DMS53 treated with DMSO at 0.1 percent for 48 hours (cell line): ENCODE measurements around the gene SIRT7.
"Not testable (repeated sequence)": the region's sequence is repeated elsewhere in the genome, so short reads cannot be mapped to it uniquely, and the experiment has no call there.

Source experiments
- DNase-seq: peaks from one replicate; lab custom pipeline; 2025; ENCODE audit not compliant: unreplicated experiment; lab: John Stamatoyannopoulos, UW

The SIRT7 gene

DNA sequence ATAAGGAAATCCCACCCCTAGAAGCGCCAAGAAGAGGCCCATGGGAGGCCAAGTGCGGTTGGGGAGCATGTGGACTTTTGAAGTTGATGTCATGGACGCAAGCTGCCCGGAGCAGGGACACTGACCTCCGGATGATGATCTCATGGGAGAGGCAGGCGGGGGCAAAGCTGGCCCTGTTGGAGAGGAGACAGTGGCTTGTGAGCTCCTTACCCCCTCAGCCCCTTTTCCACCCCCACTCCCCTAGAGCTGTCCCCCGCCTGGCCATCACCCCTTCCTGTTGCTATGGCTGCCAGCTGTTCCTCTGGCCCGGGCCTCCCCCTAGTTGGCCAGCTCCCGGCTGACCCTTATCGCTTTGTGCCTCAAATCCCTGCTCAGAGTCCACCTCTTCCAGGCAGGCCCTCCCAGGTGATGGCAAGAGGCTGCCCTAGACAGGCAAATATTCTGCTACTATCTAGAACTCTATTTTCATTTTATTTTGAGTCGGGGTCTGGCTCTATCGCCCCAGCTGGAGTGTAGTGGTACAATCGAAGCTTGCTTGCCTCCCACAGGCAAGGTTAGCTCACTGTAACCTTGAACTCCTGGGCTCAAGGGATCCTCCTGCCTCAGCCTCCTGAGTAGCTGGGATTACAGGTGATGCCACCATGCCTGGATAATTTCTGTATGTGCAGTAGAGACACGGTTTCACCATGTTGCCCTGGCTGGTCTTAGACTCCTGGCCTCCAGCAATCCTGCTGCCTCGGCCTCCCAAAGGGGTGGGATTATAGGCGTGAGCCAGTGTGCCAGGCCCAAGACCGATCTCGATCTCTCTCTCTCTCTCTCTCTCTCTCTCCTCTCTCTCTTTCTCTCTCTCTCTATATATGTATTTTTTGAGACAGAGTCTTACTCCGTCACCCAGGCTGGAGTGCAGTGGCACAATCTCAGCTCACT lies 36.4 kb upstream of the SIRT7 start:
- DNase-seq: no peak

- DNase-seq: not testable (repeated sequence)
Measured at GRCh38 chr17:81953443-81953842, 35.5 kb upstream of the SIRT7 start.

DNA sequence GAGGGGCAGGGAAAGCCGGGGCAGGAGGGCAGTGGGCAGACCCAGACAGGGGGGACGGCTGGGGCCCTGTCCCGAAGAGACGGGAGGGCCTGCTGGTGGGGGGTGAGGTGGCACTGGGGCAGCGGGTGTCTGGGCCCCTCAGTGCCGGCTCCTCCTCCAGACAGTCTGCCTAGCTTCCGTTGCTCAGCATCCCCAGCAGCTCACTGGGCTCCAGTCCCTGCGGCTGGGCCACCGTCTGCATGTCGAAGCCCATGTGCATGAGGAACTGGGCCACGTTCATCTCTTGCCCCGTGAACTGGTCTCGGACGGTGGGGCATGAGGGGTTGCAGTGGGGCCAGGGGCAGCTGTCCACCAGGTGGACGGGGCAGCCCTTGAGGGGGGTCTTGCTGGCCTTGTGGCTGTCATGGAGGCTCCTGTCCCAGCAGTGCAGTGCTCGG lies 34.8 kb upstream of the SIRT7 start:
- DNase-seq: no peak

GRCh38 chr17:81951785-81952684 lies 34.1 kb upstream of the SIRT7 start:
- DNase-seq: no peak

DNA sequence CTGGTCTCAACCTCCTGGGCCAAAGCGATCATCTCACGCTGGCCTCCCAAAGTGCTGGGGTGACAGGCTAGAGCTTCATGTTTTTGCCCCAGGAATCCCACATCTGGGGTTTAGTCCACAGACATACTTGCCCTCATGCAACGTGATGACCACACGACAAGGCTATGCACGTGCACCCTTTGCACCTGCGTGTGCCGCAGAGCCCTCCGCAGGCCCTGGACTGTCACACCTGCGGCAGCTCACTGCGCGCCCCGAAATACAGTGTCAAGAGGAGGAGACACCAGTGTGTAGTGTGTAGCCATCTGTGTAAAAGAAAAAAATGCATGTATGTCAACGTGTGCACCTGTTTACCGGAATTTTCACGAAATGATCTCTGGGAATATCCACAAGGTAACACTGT lies 32.5 kb upstream of the SIRT7 start:
- no peak for DNase-seq

DNA sequence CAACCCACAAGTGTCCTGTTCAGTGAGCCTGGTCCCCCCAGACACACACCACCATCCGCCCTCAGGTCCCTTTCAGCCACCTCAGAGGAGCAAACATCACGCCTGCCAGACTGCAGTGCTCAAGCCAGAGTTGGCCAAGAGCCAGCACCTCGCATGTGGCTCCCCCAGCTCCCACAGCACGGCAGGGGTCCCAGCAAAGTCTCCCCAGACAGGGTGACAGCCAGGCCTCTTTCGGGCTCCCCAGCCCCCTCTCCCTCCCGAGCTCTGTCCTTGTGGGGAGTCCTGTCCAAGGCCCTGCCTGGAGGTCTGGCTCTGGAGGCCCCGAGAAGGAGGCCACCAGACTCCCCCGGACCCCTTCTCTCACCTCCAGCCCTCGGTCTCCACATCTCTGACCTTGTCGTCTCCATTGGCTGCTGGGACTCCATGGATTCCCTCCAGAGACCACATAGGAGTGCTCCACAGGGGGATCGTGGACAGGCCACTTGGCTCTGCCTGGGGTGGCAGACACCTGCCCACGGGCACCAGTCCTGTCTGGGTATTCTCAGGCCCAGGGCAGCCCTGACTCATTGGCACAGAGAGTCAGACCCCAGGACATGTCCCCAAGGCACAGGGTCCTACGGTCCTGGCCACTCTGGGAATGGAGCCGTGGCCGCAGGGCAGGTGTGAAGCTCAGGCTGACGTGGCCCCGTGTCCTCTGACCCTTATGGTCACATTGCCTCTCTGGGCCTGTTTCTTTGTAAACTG lies 30.8 kb upstream of the SIRT7 start:
- DNase-seq: no peak

GRCh38 chr17:81947189-81947588 lies 29.2 kb upstream of the SIRT7 start, which contains the start of gene MYADML2:
Gene MYADML2, minus strand, starts transcription at chr17:81947233. Its CDS starts 5,492 bp downstream, at chr17:81941741.
- DNase-seq: no peak

- DNase-seq: no peak
Measured at GRCh38 chr17:81944858-81945257, 26.9 kb upstream of the SIRT7 start.

- DNase-seq: no peak
Measured at GRCh38 chr17:81942167-81942553, 24.2 kb upstream of the SIRT7 start.

- no peak for DNase-seq
Measured at GRCh38 chr17:81941484-81942166, 23.6 kb upstream of the SIRT7 start.

GRCh38 chr17:81940538-81941483 lies 22.8 kb upstream of the SIRT7 start:
- DNase-seq: no peak

GRCh38 chr17:81939881-81940385 lies 22.0 kb upstream of the SIRT7 start:
- DNase-seq: no peak

DNA sequence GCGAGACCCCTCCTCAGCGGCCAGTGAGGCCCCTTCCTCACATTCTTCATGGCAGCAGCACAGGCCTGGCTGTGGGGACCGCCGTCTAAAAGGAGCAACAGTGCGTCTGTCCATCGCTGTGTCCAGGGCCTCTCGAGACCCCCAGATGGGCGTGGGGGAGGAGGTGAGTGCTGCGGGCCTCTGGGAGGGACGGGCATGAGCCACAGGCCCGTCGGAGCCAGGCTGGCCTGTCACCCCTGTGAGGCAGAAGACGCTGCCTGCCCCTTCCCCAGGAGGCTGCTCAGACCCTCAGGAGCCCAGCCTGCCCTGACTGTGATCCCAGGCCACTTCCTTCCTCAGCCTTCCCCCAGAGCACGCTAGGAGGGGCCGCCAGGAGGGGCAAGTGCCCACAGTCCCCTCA lies 21.2 kb upstream of the SIRT7 start:
- DNase-seq: no peak

GRCh38 chr17:81935709-81936084 lies 17.7 kb upstream of the SIRT7 start:
- no peak for DNase-seq

- no peak for DNase-seq
Measured at GRCh38 chr17:81934850-81935708, 17.1 kb upstream of the SIRT7 start.

DNA sequence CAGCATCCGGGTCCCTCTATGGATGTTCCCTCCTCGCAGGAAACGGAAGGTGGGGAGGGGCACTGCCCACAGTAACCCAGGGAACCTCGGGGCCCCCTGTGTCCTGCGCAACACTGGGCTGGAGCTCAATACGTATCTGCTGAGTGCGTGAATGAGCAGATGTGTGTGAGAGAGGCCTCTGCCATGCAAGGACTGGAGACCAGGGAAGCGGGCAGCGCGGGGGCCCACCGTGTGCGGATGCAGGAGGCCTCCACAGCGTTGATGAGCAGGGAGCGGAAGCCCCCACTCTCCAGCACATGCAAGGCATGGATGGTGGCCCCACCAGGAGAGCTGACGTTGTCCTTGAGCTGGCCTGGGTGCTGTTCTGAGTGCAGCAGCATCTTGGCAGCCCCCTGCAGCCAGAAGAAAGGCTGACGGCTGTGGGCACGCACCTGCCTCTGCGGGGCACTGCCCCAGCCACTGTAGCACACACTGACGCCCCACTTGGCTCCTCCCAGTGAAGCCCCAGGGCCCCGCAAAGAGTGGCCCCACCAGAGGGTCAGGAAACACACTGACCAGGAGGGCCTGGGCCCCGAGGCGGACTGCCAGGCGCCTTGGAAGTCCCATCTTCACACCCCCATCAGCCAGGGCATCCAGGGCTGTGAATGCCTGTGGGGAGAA lies 16.3 kb upstream of the SIRT7 start:
- DNase-seq: no peak

- DNase-seq: no peak
Measured at GRCh38 chr17:81933178-81933699, 15.3 kb upstream of the SIRT7 start.
